ENCODE results near the gene FAM120A. TPM values are rescaled to one million over a fixed set of nuclear protein-coding genes. Genes with fewer than 3 reads are reported as not detected.

FAM120A gene
- total RNA-seq, 6 donors from 2014 or later: 102 to 137 (median 109) TPM

DNA sequence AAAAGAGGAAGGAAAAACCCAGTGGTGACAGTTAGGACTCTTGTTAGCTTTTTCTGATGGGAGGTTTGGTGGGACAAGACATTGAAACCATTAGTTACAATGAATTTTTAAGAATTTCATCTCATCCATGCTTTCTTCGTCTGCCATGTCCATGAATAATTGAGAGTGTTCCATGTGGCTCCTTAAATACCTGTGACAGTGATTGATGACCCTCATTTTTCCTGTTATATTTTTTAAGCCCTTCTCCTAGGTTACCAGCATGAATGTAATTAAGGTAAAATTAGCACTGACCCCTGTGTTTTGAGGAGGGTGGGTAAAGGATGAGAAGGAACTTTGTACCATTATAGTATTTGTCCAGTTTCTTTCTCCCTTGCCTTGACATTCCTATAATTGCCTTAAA is 101.4 kb downstream of the FAM120A start:
- peaks cover 13 to 82% (median 21%) of the 10 kb centered on the region in 4 donors for H3K36me3 ChIP-seq

GRCh38 chr9:93555370-93555769 is 103.9 kb downstream of the FAM120A start:
- Histone ChIP-seq H3K9me3 (no peaks in the 10 kb centered on the region), H3K36me3 (peaks cover 30 to 89% (median 31%) of the 10 kb centered on the region in 4 donors), H3K4me3 (no peak overlapping the region), H3K4me1 (no peaks in the 10 kb centered on the region), H3K27ac (no peak overlapping the region), H3K27me3 (no peaks in the 10 kb centered on the region)
- WGBS, 2 donors: 81 to 84% methylated on average over 4 of the region's 4 CpGs
- ATAC-seq (ENCODE audit: low FRiP score in 2 of 2) (no peak), DNase-seq (no peak)
- TF ChIP-seq POLR2AphosphoS5 (IDR thresholded peaks at IDR 0.05): no peak
- no peak for TF ChIP-seq POLR2A (IDR thresholded peaks at IDR 0.05)
- TF ChIP-seq EP300 (IDR thresholded peaks at IDR 0.05): no peak
- TF ChIP-seq CTCF (IDR thresholded peaks at IDR 0.05): no peak

More for the DNA sequence above, 101.4 kb downstream of the FAM120A start:
- Histone ChIP-seq H3K4me3 (no peak overlapping the region), H3K27ac (no peak overlapping the region), H3K9me3 (no peaks in the 10 kb centered on the region), H3K27me3 (no peaks in the 10 kb centered on the region), H3K4me1 (no peaks in the 10 kb centered on the region)
- WGBS, 2 donors: 92 to 100% methylated on average over 1 of the region's 1 CpG
- DNase-seq (no peak), ATAC-seq (ENCODE audit: low FRiP score in 2 of 2) (no peak)
- TF ChIP-seq POLR2A (IDR thresholded peaks at IDR 0.05) (no peak), CTCF (IDR thresholded peaks at IDR 0.05) (no peak), EP300 (IDR thresholded peaks at IDR 0.05) (no peak), POLR2AphosphoS5 (IDR thresholded peaks at IDR 0.05) (no peak)

GRCh38 chr9:93557366-93558137 is 106.1 kb downstream of the FAM120A start:
- ATAC-seq (ENCODE audit: low FRiP score in 2 of 2) (peak in 1 of 2 donors; percentile 49), DNase-seq (no peak)
- peak overlapping the region in 1 of 4 donors; percentile 8 for H3K27ac ChIP-seq
- TF ChIP-seq POLR2AphosphoS5 (IDR thresholded peaks at IDR 0.05) (no peak), CTCF (IDR thresholded peaks at IDR 0.05) (no peak), EP300 (IDR thresholded peaks at IDR 0.05) (no peak), POLR2A (IDR thresholded peaks at IDR 0.05) (no peak)
- 93 to 94% methylated on average over 15 of the region's 15 CpGs for WGBS, 2 donors
- H3K4me1 ChIP-seq: no peaks in the 10 kb centered on the region
- H3K4me3 ChIP-seq: no peak overlapping the region
- no peaks in the 10 kb centered on the region for H3K27me3 ChIP-seq
- no peaks in the 10 kb centered on the region for H3K9me3 ChIP-seq
- H3K36me3 ChIP-seq: peaks cover 28 to 91% (median 42%) of the 10 kb centered on the region in 4 donors

DNA sequence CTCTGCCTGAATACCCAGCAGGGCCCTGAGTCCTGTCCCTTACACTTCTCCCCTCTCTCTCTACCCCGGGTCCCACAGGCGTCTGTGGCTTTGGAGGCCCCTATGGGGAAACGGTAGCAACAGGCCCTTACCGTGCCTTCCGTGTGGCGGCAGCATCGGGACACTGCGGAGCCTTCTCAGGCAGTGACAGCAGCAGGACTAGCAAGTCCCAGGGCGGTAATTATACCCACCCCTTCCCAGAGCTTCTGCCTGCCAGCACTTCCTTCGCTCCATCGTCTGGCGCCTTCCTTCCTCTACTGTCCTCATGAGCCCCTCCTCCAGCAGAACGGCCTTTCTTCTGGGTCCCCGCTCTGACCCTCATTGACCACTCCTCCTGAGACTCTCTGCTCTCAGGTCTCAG is 107.0 kb downstream of the FAM120A start:
- Histone ChIP-seq H3K27ac (peak overlapping the region in 2 of 4 donors; percentile 20 to 41), H3K9me3 (no peaks in the 10 kb centered on the region), H3K4me1 (no peaks in the 10 kb centered on the region), H3K4me3 (no peak overlapping the region), H3K27me3 (no peaks in the 10 kb centered on the region), H3K36me3 (peaks cover 28 to 92% (median 51%) of the 10 kb centered on the region in 4 donors)
- DNase-seq: peak in 1 of 2 donors; percentile 46
- 74 to 79% methylated on average over 7 to 14 of the region's 14 CpGs for WGBS, 2 donors
- ATAC-seq (ENCODE audit: low FRiP score in 2 of 2): no peak
- no peak for TF ChIP-seq POLR2A (IDR thresholded peaks at IDR 0.05)
- TF ChIP-seq EP300 (IDR thresholded peaks at IDR 0.05): no peak
- no peak for TF ChIP-seq POLR2AphosphoS5 (IDR thresholded peaks at IDR 0.05)
- TF ChIP-seq CTCF (IDR thresholded peaks at IDR 0.05): no peak

Data from upper lobe of left lung (tissue), 6 donors.